ENCODE data around the gene NPIPB13.
"Not testable (repeated sequence)": the region's sequence is repeated elsewhere in the genome, so short reads cannot be mapped to it uniquely, and the experiment has no call there.

- not testable (repeated sequence) for TF ChIP-seq RAD21 (IDR thresholded peaks at IDR 0.05); CTCF (IDR thresholded peaks at IDR 0.05; ENCODE audit: low read depth, low read length, missing input control); RXRA (IDR thresholded peaks at IDR 0.05); ZBTB33 (IDR thresholded peaks at IDR 0.05); REST (IDR thresholded peaks at IDR 0.05); TAF1 (conservative IDR thresholded peaks at IDR 0.05); SP1 (IDR thresholded peaks at IDR 0.05); YY1 (IDR thresholded peaks at IDR 0.05); JUND (IDR thresholded peaks at IDR 0.05); HNF4A (conservative IDR thresholded peaks at IDR 0.05); GABPA (IDR thresholded peaks at IDR 0.05 in 1 of 2, conservative IDR thresholded peaks at IDR 0.05 in 1 of 2)
- TF ChIP-seq, protein P1, sequence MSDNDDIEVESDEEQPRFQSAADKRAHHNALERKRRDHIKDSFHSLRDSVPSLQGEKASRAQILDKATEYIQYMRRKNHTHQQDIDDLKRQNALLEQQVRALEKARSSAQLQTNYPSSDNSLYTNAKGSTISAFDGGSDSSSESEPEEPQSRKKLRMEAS (IDR thresholded peaks at IDR 0.05): not testable (repeated sequence)
Measured at GRCh38 chr16:30278523-30278922, 30.2 kb upstream of the NPIPB13 start.

Measured in liver (tissue), 3 donors.